Glomerular visceral epithelial cell (primary cell): Measurements from ENCODE around the gene SLFN13.
"Not testable (repeated sequence)": the region's sequence is repeated elsewhere in the genome, so short reads cannot be mapped to it uniquely, and the experiment has no call there.

Source experiments
- DNase-seq: peaks from one replicate; pipeline ENCODE4 v3.0.0-alpha.2; 2016; ENCODE audit errors: extremely low spot score

SLFN13 gene

DNA sequence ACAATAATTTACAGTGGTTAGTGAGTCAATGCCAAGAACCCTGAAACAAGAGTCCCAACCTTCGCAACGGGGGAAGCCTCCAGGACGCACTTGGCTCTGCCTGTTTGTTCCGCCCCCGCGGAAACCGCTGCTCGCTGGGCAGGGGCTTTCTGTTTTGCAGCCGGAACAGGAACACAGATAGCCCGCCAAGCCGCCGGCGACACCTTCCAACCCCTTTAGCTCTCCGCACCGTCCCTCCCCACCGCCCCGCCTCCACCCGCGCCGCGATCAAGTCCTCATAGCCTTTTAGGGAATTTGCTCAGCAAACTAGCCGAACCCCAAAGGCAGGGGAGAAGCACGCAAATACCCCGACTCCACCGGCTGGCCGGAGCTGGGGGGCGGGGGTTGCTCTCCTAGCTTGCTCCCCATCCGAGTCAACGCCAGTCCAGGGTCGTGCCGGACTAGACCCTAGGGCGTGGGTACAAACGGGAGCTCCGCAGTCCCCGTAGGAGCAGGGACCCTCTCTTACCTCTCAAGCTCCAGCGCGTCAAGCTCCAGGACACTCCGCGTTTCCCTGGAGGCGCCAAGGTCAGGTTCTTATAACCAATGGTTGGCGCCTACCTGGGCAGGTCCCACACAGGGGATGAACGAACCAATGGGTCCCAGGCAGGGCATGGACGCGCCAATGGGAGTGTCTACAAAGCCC lies at the start of gene SLFN13:
SLFN13 (minus strand) TSS at position 553 of the 685 bp plus-strand sequence. CDS start 3,086 bp downstream, outside the sequence.
- peak; percentile 82 for DNase-seq

DNA sequence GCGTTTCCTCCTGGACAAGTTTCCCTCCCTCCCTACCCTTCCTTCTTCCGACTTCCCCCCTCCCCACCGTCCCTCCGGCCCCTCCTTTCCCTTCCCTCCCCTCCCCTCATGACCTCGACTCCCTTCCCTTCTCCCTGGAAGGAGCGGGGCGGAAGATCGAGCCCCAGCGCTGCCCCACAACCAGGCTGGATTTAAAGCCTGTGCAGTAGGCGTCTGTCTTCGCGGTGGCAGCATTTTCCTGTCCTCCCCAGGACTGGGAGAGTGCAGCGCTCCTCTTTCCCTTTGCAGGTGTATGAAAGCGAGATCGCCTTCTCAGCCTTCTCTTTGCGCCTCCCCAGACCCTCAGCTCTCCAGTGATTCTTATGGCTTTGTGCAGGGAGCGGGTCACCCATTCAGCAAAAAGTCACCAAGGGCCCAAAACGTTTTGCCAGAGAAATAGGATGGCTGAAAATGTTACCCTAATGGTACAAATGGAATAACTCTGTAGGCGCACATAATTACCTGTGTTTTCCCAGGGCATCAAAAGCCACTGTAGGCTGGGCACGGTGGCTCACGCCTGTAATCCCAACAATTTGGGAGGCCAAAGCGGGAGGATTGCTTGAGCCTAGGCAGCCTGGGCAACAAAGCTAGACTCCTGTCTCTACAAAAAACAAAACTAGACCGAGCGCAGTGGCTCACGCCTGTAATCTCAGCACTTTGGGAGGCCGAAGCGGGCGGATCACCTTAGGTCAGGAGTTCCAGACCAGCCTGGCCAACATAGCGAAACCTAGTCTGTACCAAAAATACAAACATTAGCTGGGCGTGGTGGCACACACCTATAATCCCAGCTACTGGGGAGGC lies 48.1 kb upstream of the SLFN13 start:
- DNase-seq: no peak

DNA sequence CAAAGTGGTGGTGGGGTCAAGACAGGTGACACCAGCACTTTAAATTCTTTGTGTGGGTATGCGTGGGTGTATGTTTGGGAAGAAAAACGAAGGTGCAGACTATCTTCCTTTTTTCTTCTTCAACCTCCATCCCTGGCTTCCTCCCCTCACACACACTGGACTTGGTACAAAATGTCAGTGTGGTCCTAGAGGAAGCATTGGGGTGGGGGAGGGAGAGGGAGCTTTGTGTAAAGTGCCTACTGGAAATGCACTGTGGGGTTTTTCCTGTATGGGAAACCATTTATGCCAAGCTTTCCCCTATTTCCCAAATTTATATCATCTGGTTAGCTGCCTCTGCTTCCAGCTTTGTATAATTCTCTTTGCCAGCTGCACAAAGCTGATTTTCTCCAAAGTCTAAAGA lies 44.5 kb upstream of the SLFN13 start:
- DNase-seq: no peak

DNA sequence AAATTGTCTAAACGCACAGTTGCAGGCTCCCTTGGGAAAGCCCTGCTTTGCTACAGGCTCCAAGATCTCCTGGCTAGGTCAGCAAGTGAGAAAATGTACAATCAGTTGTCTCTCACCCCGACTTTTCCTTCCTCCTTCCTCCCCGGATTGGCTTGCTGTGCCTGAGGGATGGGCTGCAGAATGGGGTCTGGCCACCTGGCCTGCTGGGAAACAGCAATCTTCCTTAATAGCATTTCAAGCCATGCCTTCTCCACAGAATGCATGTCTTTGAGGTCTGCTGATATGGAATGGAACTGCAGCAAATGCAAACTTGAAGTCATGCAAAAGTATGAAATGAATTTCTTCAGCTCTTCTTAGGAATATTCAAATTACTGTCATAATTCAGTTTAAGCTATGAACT lies 42.9 kb upstream of the SLFN13 start:
- no peak for DNase-seq

GRCh38 chr17:35489944-35490343 lies 41.4 kb upstream of the SLFN13 start:
- DNase-seq: no peak

- no peak for DNase-seq
These were observed 40.4 kb upstream of the SLFN13 start for GRCh38 chr17:35488991-35489390.

DNA sequence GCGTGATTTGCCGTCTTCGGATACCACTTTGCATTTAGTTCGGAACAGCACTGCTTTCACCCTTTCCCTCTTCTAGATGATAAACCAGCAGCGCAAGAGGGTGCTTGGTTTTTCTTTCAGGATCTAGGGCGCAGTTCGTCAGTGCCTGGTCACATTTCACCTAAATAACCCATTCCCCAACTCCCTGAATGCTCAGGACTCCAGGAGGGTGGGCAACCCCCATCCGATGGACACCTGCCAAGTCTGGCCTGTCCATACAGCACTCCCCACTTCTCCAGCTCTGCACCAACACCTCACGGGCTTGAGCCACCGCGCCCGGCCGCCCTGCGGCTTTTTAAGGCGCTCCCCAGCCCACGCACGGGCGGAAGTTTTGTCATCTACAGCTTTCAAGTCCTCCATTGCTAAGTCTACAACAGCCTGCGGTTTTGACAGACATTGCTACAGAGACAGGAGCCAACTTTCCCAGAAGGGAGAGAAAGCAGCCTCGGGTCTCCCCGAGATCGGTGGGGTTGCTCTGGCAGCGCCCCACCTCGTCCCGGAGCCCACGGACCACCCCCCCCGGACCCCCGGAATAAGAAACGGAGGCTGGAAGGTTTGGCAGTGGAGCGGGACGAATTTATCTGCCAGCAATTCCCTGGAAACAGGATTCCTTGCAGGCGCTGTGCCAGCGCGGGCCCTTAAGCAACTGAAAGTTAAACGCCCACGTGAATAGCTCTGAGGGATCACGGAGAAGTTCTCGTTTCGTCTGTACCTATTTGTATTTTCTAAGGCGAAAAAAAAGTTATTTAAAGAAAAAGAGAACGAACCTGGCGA lies 38.6 kb upstream of the SLFN13 start:
- peak; percentile 24 for DNase-seq

DNA sequence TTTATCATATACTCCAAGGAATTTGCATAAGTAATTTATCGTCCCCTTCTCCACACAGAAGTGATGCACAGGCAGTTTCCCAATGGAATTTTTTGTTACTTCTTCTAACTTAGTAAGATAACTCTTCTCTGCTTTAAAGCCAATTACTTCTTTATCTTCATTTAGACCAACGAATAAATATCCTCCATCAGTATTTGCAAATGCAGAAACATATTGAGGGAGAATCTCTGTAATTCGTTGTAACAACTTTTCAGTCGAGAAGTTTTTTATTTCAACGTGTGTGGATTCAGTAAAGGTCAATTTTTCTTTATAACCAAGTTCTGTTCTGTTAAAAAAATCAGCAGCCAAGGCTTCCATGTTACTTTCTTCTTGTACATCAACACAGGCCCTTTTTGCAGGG lies 30.7 kb upstream of the SLFN13 start:
- no peak for DNase-seq

DNA sequence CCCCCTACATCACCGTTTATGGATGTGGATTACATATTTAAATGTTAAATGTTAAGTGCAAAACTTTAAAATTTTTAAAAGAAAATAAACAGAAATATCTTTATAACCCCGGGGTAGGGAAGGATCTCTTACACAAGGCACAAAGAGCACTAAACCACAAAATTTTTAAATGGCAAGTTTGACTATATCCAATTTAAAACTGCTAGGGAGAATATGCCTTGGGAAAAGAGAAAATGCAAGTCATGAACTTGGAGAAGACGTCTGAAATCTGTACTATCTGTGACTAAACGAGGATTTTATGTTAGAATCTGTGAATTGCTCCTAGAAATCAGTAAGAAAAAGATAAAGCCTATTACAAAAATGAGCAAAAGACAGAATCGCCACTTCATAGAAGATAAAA lies 28.7 kb upstream of the SLFN13 start:
- no peak for DNase-seq

DNA sequence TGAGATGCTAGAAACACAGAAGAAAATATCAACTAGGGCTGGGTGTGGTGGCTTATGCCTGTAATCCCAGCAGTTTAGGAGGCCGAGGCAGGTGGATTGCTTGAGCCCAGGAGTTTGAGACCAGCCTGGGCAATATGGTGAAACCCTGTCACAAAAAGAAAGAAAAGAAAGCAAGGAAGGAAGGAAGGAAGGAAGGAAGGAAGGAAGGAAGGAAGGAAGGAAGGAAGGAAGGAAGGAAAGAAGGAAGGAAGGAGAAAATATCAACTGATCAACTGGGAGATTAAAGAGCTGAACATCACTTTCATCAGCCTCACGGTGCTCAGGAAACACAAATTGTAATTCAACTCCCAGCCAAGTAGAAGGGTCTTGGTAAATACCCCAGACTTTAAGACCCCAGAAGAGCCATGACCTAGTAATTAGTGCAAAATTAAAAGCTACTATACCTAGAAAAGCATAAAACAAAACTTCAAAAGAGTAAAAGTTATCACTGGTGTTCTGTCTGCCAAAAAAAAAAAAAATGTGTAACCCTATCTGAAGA lies 27.8 kb upstream of the SLFN13 start:
- no peak for DNase-seq

DNA sequence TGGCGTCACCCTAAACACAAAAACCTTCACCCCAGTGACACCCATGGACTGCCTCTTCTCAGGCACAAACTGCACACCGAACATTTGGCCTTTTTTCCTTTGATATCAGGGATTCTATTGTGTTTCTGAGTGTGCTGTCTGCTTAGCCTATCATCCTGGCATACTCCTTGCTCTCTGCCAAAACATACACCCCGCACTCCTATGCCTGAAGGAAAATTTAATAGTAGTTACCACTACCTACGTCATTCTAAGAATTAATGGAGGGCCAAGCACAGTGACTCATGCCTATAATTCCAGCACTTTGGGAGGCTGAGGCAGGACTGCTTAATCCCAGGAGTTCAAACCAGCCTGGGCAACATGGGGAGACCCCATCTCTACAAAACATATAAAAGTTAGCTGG lies 19.9 kb upstream of the SLFN13 start:
- DNase-seq: no peak

DNA sequence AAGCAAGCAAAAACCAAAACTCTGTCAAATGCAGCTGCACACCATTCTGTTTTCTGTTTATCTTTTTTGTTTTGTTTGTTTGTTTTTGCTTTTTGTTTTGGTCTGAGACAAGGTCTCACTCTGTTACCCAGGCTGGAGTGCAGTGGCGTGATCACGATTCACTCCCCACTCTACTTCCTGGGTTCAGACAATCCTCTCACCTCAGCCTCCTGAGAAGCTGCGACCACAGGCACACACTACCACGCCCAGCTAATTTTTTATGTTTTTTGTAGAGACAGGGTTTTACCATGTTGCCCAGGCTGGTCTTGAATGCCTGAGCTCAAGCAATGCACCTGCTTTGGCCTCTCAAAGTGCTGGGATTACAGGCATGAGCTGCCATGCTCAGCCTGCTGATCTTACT lies 19.3 kb upstream of the SLFN13 start:
- no peak for DNase-seq

- DNase-seq: peak; percentile 37
These were observed 11.8 kb upstream of the SLFN13 start for GRCh38 chr17:35460354-35460851.

DNA sequence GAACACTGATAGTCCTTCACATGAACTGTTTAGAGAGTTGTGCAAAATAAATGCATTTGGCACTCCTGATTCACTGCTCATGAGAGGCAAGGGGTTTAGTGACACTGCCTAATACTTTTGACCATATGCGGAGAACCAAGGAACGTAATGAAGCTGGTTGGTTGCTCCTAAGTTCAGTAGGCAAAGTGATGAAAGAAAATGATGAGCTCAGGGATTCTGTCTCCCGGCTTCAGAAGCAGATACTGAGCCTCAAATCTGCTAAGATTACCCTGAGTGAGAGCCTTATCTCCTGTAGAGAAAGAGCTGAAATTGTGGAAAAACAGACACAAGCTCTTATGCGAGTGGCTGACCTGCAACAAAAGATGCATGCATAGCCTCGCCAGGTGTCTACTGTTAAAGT lies 5.5 kb upstream of the SLFN13 start:
- DNase-seq: not testable (repeated sequence)

DNA sequence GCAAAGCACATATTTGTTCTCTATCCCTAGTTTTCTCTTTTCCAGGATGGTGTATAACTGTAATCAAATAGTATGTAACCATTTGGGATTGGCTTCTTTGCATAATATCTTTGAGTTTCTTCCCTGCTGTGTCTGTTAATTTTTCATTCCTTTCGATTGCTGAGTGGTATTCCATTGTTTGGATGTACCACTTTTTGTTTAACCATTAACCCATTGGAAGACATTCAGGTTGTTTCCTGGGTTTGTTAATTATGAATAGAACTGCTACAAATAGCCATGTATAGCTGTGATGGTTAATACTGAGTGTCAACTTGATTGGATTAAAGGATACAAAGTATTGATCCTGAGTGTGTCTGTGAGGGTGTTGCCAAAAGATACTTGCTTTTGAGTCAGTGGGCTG lies 4.6 kb upstream of the SLFN13 start:
- DNase-seq: no peak

DNA sequence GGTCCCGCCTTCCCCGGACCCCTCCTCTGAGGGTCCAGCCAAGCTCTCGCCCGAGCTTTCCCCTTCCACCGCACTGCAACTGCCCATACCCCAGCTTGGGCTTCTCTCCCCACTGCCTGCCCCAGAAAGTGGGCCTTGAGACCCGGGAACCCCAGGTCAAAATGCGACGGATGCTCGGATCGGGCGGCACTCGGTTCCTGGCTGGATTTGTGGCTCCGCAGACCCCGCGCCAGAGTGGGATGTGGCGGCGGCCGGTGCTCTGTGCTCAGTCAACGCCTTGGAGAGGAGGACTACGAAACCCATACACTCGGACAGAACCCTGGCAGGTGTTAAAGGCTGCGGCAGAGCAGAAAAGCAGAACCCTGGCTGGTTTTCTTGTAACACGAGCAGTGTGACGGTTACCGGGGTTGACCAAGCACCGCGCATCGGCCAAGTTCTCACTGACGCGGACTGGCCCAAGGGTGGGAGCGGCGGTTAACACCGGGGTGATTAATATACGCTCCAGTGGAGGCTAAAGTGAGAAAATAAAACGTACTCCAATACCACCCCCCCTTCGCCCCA lies 885 bp upstream of the SLFN13 start:
- DNase-seq: no peak

DNA sequence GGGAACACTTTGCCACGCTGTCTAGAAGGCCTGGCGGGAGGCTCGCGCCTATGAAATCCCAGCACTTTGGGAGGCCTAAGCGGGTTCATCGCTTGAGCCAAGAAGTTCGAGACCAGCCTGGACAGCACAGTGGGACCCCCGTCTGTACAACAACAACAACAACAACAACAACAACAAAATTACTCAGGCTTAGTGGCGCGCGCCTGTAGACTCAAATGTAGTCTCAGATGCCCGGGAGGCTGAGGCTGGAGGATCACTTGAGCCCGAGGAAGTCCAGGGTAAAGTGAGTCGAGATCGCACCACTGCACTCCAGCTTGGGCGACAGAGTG lies 297 bp upstream of the SLFN13 start:
- DNase-seq: no peak

DNA sequence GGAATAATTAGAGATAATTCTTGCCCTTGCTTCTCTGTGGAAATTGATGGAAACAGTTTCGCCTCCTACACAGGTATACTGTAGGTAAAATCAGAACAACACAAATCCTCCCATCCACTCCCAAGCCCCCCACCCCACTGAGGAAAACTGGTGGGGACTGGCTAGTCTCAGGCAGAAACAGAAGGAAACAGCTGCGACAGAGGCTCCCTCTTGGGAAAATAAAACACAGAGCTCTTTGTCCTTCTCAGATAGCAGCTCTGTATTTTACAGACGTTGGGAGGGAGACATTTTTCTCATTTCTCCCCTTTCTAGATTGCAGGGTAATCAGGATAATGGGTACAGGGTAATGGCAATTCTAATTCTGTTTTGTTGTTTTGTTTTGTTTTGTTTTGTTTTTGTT lies 1.1 kb downstream of the SLFN13 start:
- DNase-seq: no peak

DNA sequence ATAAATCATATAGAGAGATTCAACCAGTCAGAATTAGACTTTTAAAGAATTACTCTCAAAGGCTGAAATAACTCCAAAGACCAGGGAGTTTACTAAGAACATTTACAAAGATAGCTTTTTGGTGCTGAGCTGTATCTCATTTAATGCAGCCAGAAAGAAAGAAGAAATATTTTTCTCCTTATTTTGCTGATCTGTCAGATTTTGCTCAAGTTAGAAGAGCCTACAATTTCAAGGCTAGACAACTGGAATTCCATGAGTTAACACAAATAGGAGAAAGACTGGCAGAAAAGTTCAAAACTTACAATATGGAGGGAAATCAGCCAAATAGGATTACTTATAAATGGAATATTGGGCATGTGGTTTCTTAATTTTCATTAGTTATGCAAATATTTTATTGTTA lies 10.1 kb downstream of the SLFN13 start:
- no peak for DNase-seq

- peak; percentile 98 for DNase-seq
These were observed 15.3 kb downstream of the SLFN13 start for GRCh38 chr17:35433075-35433894.
